GM04503 (cell line): ENCODE results near the gene FUT7.

Experiments used
- DNase-seq: peaks from one replicate; pipeline ENCODE4 v3.0.0-alpha.2; 2012; ENCODE audit warnings: low read depth

The FUT7 gene

GRCh38 chr9:136982232-136983051, 49.4 kb downstream of the FUT7 start, which contains the start of gene LCNL1:
TSS of gene LCNL1 (plus strand) at chr9:136982993. CDS start at chr9:136983587, 594 bp downstream.
- DNase-seq: no peak

DNA sequence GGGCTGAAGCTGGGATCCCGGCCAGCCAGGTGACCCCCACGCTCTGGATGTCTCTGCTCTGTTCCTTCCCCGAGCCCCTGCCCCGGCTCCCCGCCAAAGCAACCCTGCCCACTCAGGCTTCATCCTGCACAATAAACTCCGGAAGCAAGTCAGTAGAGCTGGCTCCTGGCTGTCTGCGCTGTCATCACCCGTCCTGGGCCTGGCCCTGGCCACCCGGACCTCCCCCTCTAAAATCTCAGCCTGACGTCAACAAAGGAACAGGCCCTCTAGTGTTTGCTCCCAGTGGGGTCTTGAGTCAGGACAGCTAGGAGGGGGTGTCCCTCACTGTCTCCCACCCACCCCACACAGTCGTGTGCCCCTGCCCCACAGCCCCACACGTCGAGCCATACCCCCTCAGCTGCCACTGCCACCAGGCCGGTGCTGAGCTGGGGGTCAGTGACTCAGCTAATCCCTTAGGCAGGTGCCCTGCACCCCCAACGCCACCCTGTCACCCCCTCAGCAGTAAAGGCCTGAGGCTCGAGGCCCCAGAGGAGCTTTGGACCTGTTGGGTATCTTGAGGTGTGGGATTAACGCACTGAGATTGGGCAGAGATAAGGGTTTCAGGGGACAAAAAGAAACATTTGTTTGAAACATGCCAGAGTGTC, 50.2 kb downstream of the FUT7 start:
- DNase-seq: no peak

GRCh38 chr9:136980669-136981478, 51.0 kb downstream of the FUT7 start:
- no peak for DNase-seq
